Kidney (tissue), 14 donors: ENCODE results near the gene REV3L. TPM values are rescaled to one million over a fixed set of nuclear protein-coding genes. Genes with fewer than 3 reads are reported as not detected.

Experiments used
- DNase-seq, 5 donors: peaks; one replicate each; pipeline ENCODE4 v3.0.0-alpha.2; 2013 to 2020
- FAIRE-seq: peaks from 2 replicates; lab custom pipeline; 2012; peaks lifted over from hg19 to GRCh38; lab: Jason Lieb, UNC
- H3K27ac ChIP-seq, 2 donors: one replicate each; pipeline ENCODE4 v1.7.0; 2013; ENCODE audit warnings: low read depth in 2 of 2, low read length in 2 of 2, inconsistent platforms in 1 of 2
- H3K27me3 ChIP-seq: one replicate; pipeline ENCODE4 v1.7.1; 2013; ENCODE audit warnings: low read length, inconsistent platforms; ENCODE audit not compliant: control insufficient read depth, insufficient read depth
- H3K36me3 ChIP-seq, 3 donors: one replicate each; pipeline versions ENCODE4 v1.7.0 to v1.7.1; 2013; ENCODE audit warnings: low read length in 3 of 3, control low read depth in 1 of 3, inconsistent platforms in 1 of 3; ENCODE audit not compliant: insufficient read depth in 3 of 3, control insufficient read depth in 2 of 3
- H3K4me1 ChIP-seq, 3 donors: one replicate each; pipeline versions ENCODE4 v1.7.0 to v1.7.1; 2013; ENCODE audit warnings: low read length in 3 of 3, inconsistent platforms in 1 of 3, low read depth in 1 of 3; ENCODE audit not compliant: control insufficient read depth in 2 of 3, insufficient read depth in 2 of 3
- H3K4me3 ChIP-seq, 3 donors: one replicate each; pipeline versions ENCODE4 v1.7.0 to v1.8.1; 2013; ENCODE audit warnings: low read length in 3 of 3, control low read depth in 1 of 3, inconsistent platforms in 1 of 3
- H3K9ac ChIP-seq, 3 donors: one replicate each; pipeline versions ENCODE4 v1.7.0 to v1.7.1; 2013; ENCODE audit warnings: low read length in 3 of 3, control low read depth in 1 of 3, inconsistent platforms in 1 of 3
- H3K9me3 ChIP-seq, 3 donors: one replicate each; pipeline versions ENCODE4 v1.7.0 to v1.7.1; 2013; ENCODE audit warnings: low read length in 3 of 3, control low read depth in 1 of 3, inconsistent platforms in 1 of 3; ENCODE audit not compliant: control insufficient read depth in 2 of 3, insufficient read depth in 1 of 3
- intact Hi-C: fragments of 100-400 bp; cut with DNase I; formaldehyde crosslinking; loops from one replicate; pipeline ENCODE4 v1.11.1; 2022
- polyA plus RNA-seq: library from polyadenylated mRNA; stranded (reverse); fragments of 350-450 nt; fragmentation: Illumina TruSeq; extraction: RNeasy Lipid Tissue Mini Kit (QIAGEN cat#74804); gene quantifications from one replicate; pipeline ENCODE4 v1.2.3, GENCODE V29; 2014; ENCODE audit warnings: low read depth, low replicate concordance; ENCODE audit not compliant: insufficient read depth
- total RNA-seq: library from RNA; stranded (reverse); fragmentation: NEBNext Ultra II Directional; extraction: Animal tissue kit (Norgen Biotek cat#: 25700); gene quantifications from one replicate; pipeline ENCODE4 v1.2.1, GENCODE V29; 2021
- TF ChIP-seq, protein P1 (sequence below): IDR thresholded peaks from 3 replicates; pipeline ENCODE4 v1.5.1; 2012; ENCODE audit warnings: mild to moderate bottlenecking, moderate library complexity, borderline replicate concordance; ENCODE audit not compliant: insufficient read depth; ENCODE audit errors: extremely low read depth
- donor health status: control.
- donor health status: control.
- donor health status: control.
- donor health status: control.
- donor health status: control.
- donor health status: DM: yes; HTN: yes; CAD: no.
- donor health status: Normal renal cell carcinoma (clear cell type).

The REV3L gene
- total and polyA plus RNA-seq, 2 donors from 2014 or later, result 4.4 to 30.0 TPM

DNA sequence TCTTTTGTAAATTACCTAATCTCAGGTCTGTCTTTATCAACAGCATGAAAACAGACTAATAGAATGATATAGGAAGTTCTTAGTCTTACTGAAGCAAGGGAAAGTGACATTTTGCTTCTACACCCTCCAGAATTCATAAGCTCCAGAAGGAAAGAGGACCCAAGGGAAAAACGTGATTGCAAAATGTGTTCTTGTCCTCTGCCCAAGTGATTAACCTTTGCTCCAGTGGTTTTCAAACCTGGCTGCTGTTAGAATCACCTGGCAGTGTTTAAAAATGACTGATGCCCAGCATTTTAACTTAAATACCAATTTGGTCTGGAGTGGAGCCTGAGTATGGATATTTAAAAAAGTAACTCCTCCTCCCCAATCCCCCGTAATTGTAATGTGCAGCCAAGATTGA is 204.3 kb downstream of the REV3L start:
- intact Hi-C loops, result no loop called here
- Histone ChIP-seq H3K9me3 (peaks cover 3 to 4% (median 3%) of the 10 kb centered on the region in 3 donors), H3K36me3 (peaks cover 9 to 37% (median 11%) of the 10 kb centered on the region in 3 donors), H3K27ac (peak overlapping the region in 1 of 2 donors; percentile 45), H3K4me1 (peaks cover 0 to 13% (median 9%) of the 10 kb centered on the region in 3 donors), H3K4me3 (no peak overlapping the region), H3K9ac (no peak overlapping the region), H3K27me3 (no peaks in the 10 kb centered on the region)
- DNase-seq (no peak), FAIRE-seq (no peak)
- TF ChIP-seq, protein P1, sequence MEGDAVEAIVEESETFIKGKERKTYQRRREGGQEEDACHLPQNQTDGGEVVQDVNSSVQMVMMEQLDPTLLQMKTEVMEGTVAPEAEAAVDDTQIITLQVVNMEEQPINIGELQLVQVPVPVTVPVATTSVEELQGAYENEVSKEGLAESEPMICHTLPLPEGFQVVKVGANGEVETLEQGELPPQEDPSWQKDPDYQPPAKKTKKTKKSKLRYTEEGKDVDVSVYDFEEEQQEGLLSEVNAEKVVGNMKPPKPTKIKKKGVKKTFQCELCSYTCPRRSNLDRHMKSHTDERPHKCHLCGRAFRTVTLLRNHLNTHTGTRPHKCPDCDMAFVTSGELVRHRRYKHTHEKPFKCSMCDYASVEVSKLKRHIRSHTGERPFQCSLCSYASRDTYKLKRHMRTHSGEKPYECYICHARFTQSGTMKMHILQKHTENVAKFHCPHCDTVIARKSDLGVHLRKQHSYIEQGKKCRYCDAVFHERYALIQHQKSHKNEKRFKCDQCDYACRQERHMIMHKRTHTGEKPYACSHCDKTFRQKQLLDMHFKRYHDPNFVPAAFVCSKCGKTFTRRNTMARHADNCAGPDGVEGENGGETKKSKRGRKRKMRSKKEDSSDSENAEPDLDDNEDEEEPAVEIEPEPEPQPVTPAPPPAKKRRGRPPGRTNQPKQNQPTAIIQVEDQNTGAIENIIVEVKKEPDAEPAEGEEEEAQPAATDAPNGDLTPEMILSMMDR, result no peak

DNA sequence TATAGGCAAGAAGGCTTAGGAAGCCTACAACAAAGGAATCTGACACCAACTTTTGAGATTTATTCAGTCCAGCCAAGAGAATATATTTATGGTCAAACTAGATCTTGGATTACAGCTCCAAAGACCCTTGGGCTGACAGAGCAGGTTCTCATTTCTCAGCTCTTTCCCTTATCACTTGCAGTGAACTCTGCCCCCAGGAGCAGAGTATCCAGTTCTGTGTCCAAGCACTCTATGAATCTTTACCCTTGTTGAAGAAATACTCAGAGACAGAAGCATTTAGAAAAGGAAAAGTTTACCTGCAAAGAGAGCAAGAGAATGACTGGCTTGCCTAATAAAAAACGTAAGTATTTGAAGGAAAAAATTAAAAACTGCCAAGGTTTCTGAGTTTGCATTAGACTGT is 205.2 kb downstream of the REV3L start:
- FAIRE-seq (no peak), DNase-seq (no peak)
- H3K9me3 ChIP-seq, result peaks cover 3 to 4% (median 3%) of the 10 kb centered on the region in 3 donors
- peaks cover 9 to 42% (median 11%) of the 10 kb centered on the region in 3 donors for H3K36me3 ChIP-seq
- H3K27me3 ChIP-seq, result no peaks in the 10 kb centered on the region
- H3K9ac ChIP-seq, result no peak overlapping the region
- H3K4me1 ChIP-seq, result peaks cover 0 to 6% (median 3%) of the 10 kb centered on the region in 3 donors
- intact Hi-C loops, result no loop called here
- H3K27ac ChIP-seq, result no peak overlapping the region
- no peak overlapping the region for H3K4me3 ChIP-seq
- TF ChIP-seq, protein P1, result no peak

DNA sequence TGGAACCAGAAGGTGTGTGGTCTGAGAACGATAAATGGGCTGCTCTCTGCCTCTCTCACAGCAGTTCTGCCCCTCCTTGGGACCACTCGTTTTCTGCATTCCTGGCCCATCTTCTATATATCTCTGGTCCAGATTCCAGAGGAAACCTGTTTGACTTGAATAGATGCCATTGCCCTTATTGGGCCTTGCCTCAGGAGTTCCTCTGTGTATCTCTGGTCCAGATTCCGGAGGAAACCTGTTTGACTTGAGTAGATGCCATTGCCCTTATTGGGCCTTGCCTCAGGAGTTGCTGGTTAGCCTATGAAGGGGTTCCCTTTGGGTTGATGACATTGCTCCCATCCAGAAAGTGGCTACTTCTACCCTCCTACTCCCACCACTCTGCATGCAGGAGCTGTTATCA is 206.3 kb downstream of the REV3L start:
- DNase-seq, result no peak
- Histone ChIP-seq H3K4me3 (no peak overlapping the region), H3K9me3 (peaks cover 3 to 4% (median 3%) of the 10 kb centered on the region in 3 donors), H3K4me1 (peaks cover 0 to 6% (median 0%) of the 10 kb centered on the region in 3 donors), H3K27me3 (no peaks in the 10 kb centered on the region), H3K9ac (no peak overlapping the region), H3K27ac (no peak overlapping the region), H3K36me3 (peaks cover 9 to 42% (median 11%) of the 10 kb centered on the region in 3 donors)
- FAIRE-seq, result no peak
- TF ChIP-seq, protein P1, result no peak
- intact Hi-C loops, result no loop called here

DNA sequence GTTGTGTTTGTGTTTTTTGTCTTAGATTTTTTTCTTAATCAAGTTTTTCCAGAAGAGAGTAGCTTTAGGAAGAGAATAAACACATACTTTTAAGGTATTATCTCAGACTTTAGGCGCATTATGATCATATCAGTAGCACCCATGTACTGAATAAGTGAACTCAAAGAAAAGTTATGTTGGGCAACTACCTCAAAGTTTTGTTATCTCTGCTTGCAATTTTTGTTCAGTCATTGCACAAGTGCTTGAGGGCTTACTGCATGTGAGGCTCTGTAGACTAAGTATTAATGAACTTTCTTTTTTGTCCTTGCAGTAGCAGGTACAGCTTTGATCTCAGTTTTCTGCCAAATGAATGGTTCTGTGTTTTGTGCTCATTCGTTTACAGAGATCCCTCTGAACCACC is 206.7 kb downstream of the REV3L start:
- H3K4me1 ChIP-seq, result peaks cover 0 to 6% (median 0%) of the 10 kb centered on the region in 3 donors
- no peak overlapping the region for H3K4me3 ChIP-seq
- H3K36me3 ChIP-seq, result peaks cover 9 to 42% (median 11%) of the 10 kb centered on the region in 3 donors
- FAIRE-seq (no peak), DNase-seq (no peak)
- no peak overlapping the region for H3K27ac ChIP-seq
- TF ChIP-seq, protein P1, result no peak
- H3K9ac ChIP-seq, result no peak overlapping the region
- peaks cover 3 to 4% (median 3%) of the 10 kb centered on the region in 3 donors for H3K9me3 ChIP-seq
- intact Hi-C loops, result no loop called here
- no peaks in the 10 kb centered on the region for H3K27me3 ChIP-seq
